22Rv1 (cell line): ENCODE data around the gene BCL6.

Experiments used
- H3K27ac ChIP-seq: fragments of 450-650 bp; 2 replicates; pipeline ENCODE4 v1.5.1; 2017
- ZFX ChIP-seq: fragments of 450-650 bp; IDR thresholded peaks from 2 replicates; pipeline ENCODE4 v1.6.1; 2017; ENCODE audit warnings: antibody characterized with exemption, borderline replicate concordance
- TF ChIP-seq, protein P1 (sequence below): fragments of 450-650 bp; IDR thresholded peaks from 2 replicates; pipeline ENCODE4 v1.5.1; 2017; ENCODE audit warnings: mild to moderate bottlenecking

BCL6 gene

GRCh38 chr3:187737368-187738070, 7.7 kb downstream of the BCL6 start:
- H3K27ac ChIP-seq, result no peak overlapping the region
- TF ChIP-seq, protein P1, sequence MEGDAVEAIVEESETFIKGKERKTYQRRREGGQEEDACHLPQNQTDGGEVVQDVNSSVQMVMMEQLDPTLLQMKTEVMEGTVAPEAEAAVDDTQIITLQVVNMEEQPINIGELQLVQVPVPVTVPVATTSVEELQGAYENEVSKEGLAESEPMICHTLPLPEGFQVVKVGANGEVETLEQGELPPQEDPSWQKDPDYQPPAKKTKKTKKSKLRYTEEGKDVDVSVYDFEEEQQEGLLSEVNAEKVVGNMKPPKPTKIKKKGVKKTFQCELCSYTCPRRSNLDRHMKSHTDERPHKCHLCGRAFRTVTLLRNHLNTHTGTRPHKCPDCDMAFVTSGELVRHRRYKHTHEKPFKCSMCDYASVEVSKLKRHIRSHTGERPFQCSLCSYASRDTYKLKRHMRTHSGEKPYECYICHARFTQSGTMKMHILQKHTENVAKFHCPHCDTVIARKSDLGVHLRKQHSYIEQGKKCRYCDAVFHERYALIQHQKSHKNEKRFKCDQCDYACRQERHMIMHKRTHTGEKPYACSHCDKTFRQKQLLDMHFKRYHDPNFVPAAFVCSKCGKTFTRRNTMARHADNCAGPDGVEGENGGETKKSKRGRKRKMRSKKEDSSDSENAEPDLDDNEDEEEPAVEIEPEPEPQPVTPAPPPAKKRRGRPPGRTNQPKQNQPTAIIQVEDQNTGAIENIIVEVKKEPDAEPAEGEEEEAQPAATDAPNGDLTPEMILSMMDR, result no peak
- TF ChIP-seq ZFX, result no peak

DNA sequence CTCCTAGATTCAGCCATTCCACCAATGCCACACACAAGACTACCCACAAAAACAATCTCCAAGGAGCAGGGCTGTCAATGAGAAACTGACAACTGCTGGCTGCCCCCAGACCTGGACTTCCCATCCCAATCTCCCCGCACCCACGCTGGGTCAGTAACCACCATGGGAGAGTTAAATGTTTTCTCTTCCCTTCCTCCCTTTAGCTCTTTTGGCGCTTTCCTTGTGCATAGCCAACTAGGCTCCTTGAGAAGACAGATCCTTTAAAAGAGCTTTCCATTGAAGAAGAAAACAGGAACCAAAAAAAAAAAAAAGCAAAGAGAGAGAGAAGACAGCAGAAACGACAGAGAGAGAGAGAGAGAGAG, 8.3 kb downstream of the BCL6 start:
- no peak overlapping the region for H3K27ac ChIP-seq
- TF ChIP-seq, protein P1, result no peak
- no peak for TF ChIP-seq ZFX

DNA sequence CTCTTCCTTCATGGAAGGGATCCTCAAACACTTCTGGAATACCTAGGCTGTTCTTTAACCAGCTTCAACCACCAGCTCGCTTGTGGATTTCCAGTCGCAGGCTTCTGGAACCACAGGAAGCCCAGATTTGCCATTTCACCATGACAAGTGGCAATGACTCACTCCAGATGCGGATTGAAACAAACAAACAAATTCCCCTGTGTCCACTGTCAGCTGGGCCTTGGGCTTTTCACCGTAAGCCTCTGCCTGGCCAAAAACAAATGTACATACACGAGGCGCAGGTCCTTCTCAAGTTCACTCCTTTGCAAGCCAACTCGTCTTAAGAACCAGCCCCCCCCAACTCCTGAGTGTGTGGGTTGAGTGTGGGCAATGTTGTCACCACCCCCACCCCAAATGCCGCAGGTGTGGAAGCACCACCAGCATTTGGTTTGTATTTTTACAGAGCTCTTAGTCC, 8.8 kb downstream of the BCL6 start:
- H3K27ac ChIP-seq, result no peak overlapping the region
- TF ChIP-seq ZFX, result no peak

GRCh38 chr3:187735837-187736236, 9.4 kb downstream of the BCL6 start:
- H3K27ac ChIP-seq, result no peak overlapping the region

DNA sequence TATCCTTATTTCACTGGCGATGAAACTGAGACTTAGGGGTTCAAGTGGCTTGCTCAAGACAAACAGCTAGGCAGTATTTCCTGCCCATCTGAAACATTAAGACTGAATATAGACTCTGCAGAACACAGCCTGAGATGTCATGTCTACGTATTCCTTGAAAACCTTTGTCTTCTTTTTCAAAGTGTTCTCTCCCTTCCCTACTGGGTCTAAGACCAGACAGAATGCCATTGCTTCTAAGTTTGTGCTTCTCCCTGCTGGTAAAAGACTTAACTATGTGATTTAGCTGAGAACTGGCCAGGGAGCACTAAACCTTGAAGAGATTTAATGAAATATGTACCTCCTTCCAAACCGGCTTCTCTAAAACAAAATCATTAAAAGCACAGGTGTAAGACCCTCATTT, 9.9 kb downstream of the BCL6 start:
- TF ChIP-seq ZFX, result no peak
- TF ChIP-seq, protein P1, result no peak
- no peak overlapping the region for H3K27ac ChIP-seq

More at GRCh38 chr3:187735837-187736236, 9.4 kb downstream of the BCL6 start:
- TF ChIP-seq, protein P1, result no peak
- no peak for TF ChIP-seq ZFX

DNA sequence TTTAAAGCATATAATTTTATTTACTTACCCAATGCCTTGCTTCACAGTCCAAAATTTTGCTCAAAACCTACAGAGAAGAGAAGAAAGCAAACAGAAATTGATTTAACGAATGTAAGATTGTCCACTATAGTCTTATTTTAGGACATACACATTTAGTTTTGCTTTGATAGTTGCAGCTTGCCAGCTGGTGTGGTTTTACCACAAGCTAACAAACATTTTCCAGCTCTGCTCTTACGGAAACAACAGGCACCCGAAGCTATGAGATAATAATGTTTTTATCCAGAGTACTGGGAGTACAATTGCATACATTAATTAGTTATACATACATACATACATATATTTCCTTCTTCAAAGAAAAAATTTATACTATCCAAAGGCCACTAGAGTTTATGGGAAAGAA, 10.4 kb downstream of the BCL6 start:
- TF ChIP-seq ZFX, result no peak
- TF ChIP-seq, protein P1, result no peak
- no peak overlapping the region for H3K27ac ChIP-seq

- no peak for TF ChIP-seq ZFX
- TF ChIP-seq, protein P1, result no peak
- H3K27ac ChIP-seq, result no peak overlapping the region
Measured at GRCh38 chr3:187733371-187733770, 11.9 kb downstream of the BCL6 start.

- TF ChIP-seq, protein P1, result no peak
- no peak for TF ChIP-seq ZFX
Measured at GRCh38 chr3:187729598-187729997, 15.7 kb downstream of the BCL6 start.

More at GRCh38 chr3:187729598-187729997, 15.7 kb downstream of the BCL6 start:
- H3K27ac ChIP-seq, result no peak overlapping the region
